ENCODE results near the gene SORCS2.

SORCS2 gene

DNA sequence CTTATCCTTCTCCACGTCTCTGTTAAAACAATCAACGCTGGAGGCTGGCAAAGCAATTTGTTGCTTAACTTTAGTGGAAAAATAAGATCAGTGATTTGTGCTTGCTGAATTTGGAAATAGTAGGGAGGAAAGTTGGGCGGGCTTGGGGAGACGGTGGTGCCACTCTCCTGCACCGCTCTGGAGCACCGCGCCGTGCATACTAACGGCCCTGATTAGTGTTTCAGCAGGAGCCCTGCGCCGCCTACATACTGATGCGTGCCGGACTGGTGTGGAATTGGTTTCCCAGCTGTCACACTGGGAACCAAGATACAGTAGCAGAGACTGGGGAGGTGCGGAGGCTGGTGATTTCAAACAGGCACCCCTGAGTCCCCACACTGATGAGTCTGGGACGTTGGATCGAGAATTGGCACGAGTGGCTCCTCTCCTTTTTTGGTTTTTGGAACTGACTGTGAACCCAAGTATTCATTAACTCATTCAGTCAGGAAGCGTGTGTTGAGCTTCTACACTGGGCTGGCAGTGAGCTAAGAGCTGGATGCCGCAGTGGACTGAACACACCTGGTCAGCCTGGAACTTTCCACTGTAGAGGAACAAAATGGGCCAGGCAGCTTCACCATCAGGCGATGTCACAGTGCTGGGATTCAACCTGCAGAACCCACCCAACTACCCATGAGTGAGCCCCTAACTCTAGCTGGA lies 271.4 kb downstream of the SORCS2 start:
- H3K4me3 ChIP-seq (ENCODE audit: low read depth, low read length), result no peak overlapping the region
- TF ChIP-seq, protein P1, sequence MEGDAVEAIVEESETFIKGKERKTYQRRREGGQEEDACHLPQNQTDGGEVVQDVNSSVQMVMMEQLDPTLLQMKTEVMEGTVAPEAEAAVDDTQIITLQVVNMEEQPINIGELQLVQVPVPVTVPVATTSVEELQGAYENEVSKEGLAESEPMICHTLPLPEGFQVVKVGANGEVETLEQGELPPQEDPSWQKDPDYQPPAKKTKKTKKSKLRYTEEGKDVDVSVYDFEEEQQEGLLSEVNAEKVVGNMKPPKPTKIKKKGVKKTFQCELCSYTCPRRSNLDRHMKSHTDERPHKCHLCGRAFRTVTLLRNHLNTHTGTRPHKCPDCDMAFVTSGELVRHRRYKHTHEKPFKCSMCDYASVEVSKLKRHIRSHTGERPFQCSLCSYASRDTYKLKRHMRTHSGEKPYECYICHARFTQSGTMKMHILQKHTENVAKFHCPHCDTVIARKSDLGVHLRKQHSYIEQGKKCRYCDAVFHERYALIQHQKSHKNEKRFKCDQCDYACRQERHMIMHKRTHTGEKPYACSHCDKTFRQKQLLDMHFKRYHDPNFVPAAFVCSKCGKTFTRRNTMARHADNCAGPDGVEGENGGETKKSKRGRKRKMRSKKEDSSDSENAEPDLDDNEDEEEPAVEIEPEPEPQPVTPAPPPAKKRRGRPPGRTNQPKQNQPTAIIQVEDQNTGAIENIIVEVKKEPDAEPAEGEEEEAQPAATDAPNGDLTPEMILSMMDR (IDR thresholded peaks at IDR 0.05; ENCODE audit: low read depth, low read length), result no peak

DNA sequence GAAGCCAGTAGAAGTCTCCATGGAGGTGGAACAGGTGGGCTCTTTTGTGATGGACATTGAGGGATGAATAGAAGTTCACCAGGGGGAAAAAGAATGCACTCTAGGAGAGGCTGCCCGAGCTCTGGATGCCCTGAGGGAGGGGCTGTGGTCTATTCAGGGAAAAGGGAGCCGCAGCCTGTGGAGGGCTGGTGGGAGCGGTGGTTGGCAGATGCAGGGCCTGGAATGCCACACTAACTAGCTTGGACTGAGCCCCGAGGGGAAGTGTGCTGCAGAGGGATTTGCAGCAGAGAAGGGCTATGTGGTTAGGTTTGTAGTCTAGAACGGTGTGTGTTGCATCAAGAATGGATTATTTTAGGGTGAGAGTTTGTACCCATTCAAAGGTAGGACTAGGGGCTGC lies 271.9 kb downstream of the SORCS2 start:
- TF ChIP-seq, protein P1 (IDR thresholded peaks at IDR 0.05; ENCODE audit: low read depth, low read length), result no peak
- H3K4me3 ChIP-seq (ENCODE audit: low read depth, low read length), result no peak overlapping the region

DNA sequence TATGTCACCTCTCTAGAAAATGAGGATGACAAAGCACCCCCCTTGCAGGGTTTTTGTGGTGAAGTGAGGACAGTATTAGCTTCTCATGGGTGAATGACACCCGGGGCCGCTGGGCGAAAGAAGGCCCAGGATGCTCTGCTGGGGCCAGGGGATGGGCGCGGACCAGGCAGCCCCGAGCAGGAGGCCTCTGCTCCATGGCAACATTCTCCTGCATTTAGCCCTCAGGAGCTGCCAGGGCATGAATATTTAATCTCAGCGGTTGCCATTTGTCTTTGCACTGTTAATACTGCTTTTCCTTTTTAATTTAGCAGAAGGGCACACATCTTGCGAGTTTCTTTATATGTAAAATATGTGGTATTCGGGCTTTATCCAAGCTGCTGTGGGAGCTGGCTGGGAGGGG lies 272.7 kb downstream of the SORCS2 start:
- TF ChIP-seq, protein P1 (IDR thresholded peaks at IDR 0.05; ENCODE audit: low read depth, low read length), result no peak
- no peak overlapping the region for H3K4me3 ChIP-seq (ENCODE audit: low read depth, low read length)

DNA sequence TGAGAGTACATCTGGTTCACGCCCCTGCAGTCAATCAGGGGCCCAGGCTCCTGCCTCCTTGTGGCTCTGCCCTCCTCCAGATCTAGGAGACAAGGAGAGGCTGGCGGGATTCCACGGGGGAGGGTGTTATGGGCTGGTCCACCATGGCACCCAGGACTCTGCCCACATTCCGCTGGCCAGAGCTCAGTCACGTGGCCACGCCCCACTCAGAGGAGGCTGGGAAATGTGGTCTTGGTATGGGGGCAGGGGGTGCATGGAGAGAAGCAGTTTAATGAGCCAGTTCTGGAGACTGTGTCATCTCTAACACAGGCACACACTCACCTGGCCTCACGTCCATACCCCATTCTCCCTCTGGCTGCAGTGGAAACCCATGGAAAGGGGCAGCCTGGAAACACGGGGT lies 273.9 kb downstream of the SORCS2 start:
- TF ChIP-seq, protein P1 (IDR thresholded peaks at IDR 0.05; ENCODE audit: low read depth, low read length), result no peak
- H3K4me3 ChIP-seq (ENCODE audit: low read depth, low read length), result no peak overlapping the region

DNA sequence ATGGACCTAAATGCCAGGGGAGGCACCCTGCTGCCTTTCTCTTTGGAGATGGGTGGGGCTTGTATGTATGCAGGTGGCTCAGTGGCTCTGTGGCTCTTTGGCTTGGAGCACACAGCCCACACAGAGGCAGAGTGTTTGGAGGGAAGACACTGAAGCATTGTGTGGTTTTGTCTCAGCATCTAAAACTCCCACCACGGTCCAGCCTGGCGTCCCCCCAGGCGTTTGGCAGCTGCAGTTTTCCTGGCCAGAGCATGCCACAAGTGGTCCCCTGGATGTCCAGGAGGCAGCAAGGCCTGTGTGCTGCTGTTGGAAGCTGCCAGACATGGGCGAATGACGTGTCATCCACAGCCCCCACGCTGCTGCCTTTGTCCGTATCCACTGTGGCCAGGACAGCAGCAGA lies 274.6 kb downstream of the SORCS2 start:
- TF ChIP-seq, protein P1 (IDR thresholded peaks at IDR 0.05; ENCODE audit: low read depth, low read length), result no peak

DNA sequence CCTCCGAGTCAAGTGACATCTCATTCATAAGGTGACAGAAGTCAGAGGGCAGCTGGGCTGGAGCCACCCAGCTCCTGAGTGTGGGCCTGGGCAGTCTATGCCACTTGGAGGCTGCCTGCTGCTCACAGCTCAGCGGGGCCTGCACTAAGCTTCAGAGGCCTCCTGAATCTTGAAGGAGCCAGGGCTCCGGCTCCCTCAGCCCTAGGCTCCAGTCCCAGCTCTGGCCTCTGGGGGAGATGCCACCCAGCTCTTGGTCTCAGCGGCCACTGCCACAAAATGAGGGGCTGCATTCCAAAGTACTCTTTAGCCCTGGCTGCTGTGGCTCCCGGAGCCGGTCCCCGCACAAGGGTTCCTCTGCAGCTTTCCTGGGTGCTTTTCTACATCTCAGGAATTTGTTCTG lies 275.1 kb downstream of the SORCS2 start:
- no peak overlapping the region for H3K4me3 ChIP-seq (ENCODE audit: low read depth, low read length)
- TF ChIP-seq, protein P1 (IDR thresholded peaks at IDR 0.05; ENCODE audit: low read depth, low read length), result no peak

More for the DNA sequence above, 274.6 kb downstream of the SORCS2 start:
- H3K4me3 ChIP-seq (ENCODE audit: low read depth, low read length), result no peak overlapping the region

DNA sequence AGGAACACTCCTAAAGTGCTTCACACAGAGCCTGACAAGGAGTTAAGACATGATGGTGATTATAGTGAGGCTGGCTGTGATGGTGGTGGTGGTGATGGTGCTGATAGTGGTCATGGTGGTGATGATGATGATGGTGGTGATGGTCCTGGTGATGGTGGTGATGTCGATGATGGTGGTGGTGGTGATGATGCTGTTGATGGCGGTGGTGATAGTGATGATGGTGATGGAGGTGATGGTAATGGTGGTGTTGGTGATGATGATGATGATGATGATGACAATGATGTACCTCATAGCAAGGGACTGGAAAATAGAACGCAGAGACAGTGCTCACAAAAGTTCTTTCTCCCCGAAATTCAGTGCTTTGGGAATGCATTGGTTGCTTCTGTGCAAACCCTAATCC lies 276.7 kb downstream of the SORCS2 start:
- TF ChIP-seq, protein P1 (IDR thresholded peaks at IDR 0.05; ENCODE audit: low read depth, low read length), result no peak
- H3K4me3 ChIP-seq (ENCODE audit: low read depth, low read length), result no peak overlapping the region

All from WI38 (cell line).